Vagina (tissue), 2 donors: ENCODE data around the gene SEMA6A. TPM values are rescaled to one million over a fixed set of nuclear protein-coding genes. Genes with fewer than 3 reads are reported as not detected.

Experiments
- DNase-seq, 2 donors: peaks; one replicate each; pipeline ENCODE4 v3.0.0-alpha.2; 2017; ENCODE audit errors: extremely low spot score in 2 of 2
- H3K27ac ChIP-seq: fragments of 200-600 bp; sonication (generic); one replicate; pipeline ENCODE4 v1.5.1; 2019
- H3K27me3 ChIP-seq: fragments of 200-600 bp; sonication (generic); one replicate; pipeline ENCODE4 v1.5.1; 2019
- H3K36me3 ChIP-seq, 2 donors: fragments of 200-600 bp; sonication (generic); one replicate each; pipeline ENCODE4 v1.5.1; 2017 to 2019
- H3K4me1 ChIP-seq: fragments of 200-600 bp; sonication (generic); one replicate; pipeline ENCODE4 v1.5.1; 2019
- H3K4me3 ChIP-seq, 2 donors: fragments of 200-600 bp; sonication (generic); 1 replicate in 1 of 2; 2 replicates in 1 of 2; pipeline ENCODE4 v1.5.1; 2016 to 2019
- H3K9me3 ChIP-seq: fragments of 200-600 bp; sonication (generic); one replicate; pipeline ENCODE4 v1.5.1; 2019
- POLR2A ChIP-seq, 2 donors: fragments of 450-650 bp; IDR thresholded peaks; one replicate each; pipeline ENCODE4 v1.6.1; 2017; ENCODE audit warnings: antibody characterized with exemption in 2 of 2, mild to moderate bottlenecking in 2 of 2, moderate library complexity in 2 of 2
- POLR2AphosphoS5 ChIP-seq, 2 donors: sonication (generic); formaldehyde crosslinking; IDR thresholded peaks; one replicate each; pipeline ENCODE4 v1.9.0; 2017; ENCODE audit warnings: antibody characterized with exemption in 2 of 2, mild to moderate bottlenecking in 2 of 2, low read depth in 1 of 2; ENCODE audit not compliant: insufficient read depth in 1 of 2
- intact Hi-C: fragments of 100-400 bp; cut with DNase I; formaldehyde crosslinking; loops from one replicate; pipeline ENCODE4 v1.15.1; 2023
- total RNA-seq: library from RNA; depleted of rRNA; stranded (reverse); fragments of >200 nt; gene quantifications from one replicate; pipeline ENCODE4 v1.2.3, GENCODE V29; 2016
- TF ChIP-seq, protein P1 (sequence below), 3 experiments: fragments of 450-650 bp in 2 of 3; fragments of 200-600 bp in 1 of 3; sonication (generic) in 1 of 3; IDR thresholded peaks; one replicate each; pipeline ENCODE4 v1.5.1; 2017 to 2019; ENCODE audit warnings: antibody characterized with exemption in 3 of 3, mild to moderate bottlenecking in 2 of 3, moderate library complexity in 2 of 3

Gene SEMA6A
- total RNA-seq, 1 donor from 2014 or later = 28.7 TPM

DNA sequence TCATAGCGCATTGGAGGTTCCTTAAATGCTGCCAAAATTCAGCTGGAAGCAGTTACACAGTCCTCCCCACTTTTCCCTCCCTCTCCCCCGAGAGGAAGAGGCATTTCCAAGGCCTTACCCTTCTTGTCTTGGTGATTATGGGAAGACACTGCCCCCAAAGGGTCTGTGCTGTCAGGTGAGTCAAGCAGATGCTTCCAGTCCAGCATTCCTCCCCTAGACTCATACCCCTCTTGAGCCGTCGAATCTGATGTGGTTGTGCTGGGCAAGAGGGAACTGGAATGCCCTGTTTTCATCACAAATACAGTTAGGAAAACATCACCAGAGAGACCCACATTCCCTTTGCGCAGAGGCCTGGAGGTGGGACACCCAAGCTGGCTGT is 107.2 kb downstream of the SEMA6A start:
- Histone ChIP-seq H3K27me3 (no peaks in the 10 kb centered on the region), H3K4me3 (no peak overlapping the region), H3K9me3 (no peaks in the 10 kb centered on the region), H3K36me3 (peaks cover 0 to 14% of the 10 kb centered on the region in 2 donors), H3K27ac (no peak overlapping the region), H3K4me1 (no peaks in the 10 kb centered on the region)
- intact Hi-C loops = no loop called here
- no peak for TF ChIP-seq POLR2A (IDR thresholded peaks at IDR 0.05)
- DNase-seq = no peak

DNA sequence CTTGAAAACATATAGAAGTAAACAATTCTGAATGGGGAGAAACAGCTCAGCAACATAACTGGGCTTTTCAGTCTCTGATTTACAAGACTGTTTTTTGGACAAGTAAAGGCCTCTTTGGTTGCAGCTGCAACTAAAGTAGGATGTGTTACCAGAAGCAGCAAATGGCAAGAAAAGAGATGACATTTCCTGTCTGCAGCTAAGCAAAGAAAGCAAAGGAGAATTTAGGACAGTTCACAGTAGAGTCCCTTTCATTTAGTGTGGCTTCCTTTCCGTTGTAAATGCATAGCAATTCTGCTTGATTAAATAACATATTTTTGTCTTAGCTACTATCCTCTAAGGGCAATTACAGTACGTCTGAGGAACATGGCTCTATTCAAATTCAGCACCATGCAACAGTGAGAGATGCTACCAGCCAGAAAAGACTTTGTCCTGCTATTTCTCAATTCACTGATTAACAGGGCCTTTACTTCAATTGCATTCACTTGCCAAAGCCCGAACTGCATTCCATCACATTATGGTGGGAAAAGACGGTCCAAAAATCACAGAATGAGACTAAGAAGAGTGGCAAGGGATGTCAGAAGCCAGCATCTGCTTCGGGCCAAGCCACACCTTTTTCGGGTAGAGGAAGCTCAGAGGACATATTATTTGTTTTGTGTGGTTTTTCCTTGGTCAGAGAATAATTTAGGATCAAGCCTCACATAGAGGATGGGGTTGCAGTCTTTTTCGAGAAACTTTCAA is 107.7 kb downstream of the SEMA6A start:
- Histone ChIP-seq H3K4me3 (no peak overlapping the region), H3K9me3 (no peaks in the 10 kb centered on the region), H3K4me1 (no peaks in the 10 kb centered on the region), H3K36me3 (peaks cover 0 to 14% of the 10 kb centered on the region in 2 donors), H3K27me3 (no peaks in the 10 kb centered on the region), H3K27ac (no peak overlapping the region)
- TF ChIP-seq, protein P1, sequence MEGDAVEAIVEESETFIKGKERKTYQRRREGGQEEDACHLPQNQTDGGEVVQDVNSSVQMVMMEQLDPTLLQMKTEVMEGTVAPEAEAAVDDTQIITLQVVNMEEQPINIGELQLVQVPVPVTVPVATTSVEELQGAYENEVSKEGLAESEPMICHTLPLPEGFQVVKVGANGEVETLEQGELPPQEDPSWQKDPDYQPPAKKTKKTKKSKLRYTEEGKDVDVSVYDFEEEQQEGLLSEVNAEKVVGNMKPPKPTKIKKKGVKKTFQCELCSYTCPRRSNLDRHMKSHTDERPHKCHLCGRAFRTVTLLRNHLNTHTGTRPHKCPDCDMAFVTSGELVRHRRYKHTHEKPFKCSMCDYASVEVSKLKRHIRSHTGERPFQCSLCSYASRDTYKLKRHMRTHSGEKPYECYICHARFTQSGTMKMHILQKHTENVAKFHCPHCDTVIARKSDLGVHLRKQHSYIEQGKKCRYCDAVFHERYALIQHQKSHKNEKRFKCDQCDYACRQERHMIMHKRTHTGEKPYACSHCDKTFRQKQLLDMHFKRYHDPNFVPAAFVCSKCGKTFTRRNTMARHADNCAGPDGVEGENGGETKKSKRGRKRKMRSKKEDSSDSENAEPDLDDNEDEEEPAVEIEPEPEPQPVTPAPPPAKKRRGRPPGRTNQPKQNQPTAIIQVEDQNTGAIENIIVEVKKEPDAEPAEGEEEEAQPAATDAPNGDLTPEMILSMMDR (IDR thresholded peaks at IDR 0.05) = no peak
- TF ChIP-seq POLR2AphosphoS5 (IDR thresholded peaks at IDR 0.05; ENCODE audit: insufficient read depth in 1 of 2, low read depth in 1 of 2) (no peak), POLR2A (IDR thresholded peaks at IDR 0.05) (no peak)
- intact Hi-C loops = no loop called here
- DNase-seq = no peak

DNA sequence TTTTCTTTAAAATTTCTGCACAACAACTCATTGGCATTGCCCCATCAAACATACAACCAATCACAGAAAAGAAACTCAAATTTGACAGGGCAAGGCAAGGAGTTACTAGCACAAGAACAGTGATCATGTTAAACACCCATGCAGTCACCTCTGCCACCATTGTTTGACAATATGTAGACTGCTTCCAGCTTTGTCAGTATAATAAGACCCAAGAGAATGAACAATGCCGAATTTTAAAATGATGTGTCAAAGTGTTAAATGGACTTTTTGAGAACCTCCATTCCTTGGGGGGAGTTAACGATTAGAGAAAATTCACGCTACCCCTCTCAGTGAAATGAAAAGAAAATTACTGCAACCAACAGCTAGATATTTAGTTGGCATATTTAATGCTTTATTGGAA is 109.2 kb downstream of the SEMA6A start:
- Histone ChIP-seq H3K4me1 (no peaks in the 10 kb centered on the region), H3K27ac (no peak overlapping the region), H3K9me3 (no peaks in the 10 kb centered on the region), H3K36me3 (peaks cover 0 to 14% of the 10 kb centered on the region in 2 donors), H3K27me3 (no peaks in the 10 kb centered on the region), H3K4me3 (no peak overlapping the region)
- intact Hi-C loops = no loop called here
- TF ChIP-seq POLR2A (IDR thresholded peaks at IDR 0.05) = no peak
- TF ChIP-seq POLR2AphosphoS5 (IDR thresholded peaks at IDR 0.05; ENCODE audit: insufficient read depth in 1 of 2, low read depth in 1 of 2) = no peak
- TF ChIP-seq, protein P1 (IDR thresholded peaks at IDR 0.05) = no peak
- DNase-seq = no peak

DNA sequence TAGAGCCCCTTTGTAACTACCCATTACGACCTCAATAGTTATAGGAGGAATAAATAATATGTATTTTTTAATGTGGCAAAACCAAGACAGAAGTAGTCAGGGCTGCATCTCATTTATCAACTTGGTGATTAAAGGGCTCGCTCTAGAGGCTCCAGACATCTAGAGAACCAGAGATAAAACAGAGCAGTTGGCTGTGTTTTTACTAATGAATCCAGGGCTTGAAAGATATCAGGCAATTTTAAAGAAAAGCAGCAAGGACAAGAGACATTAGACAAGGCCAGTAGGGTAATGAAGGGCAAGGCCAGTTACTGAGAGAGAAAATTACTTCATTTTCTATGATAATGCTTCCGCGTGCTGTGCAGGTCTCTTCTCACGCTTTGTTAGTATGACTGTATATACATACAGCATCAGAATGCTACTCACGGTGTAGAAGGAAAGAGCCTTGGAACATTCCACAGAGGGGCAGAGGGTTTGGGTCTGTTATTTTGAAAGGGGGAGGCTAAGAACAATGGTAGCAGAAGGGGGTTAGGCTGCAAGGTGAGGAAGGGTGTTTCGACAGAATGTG is 110.4 kb downstream of the SEMA6A start:
- no peak for DNase-seq
- no peaks in the 10 kb centered on the region for H3K27me3 ChIP-seq
- intact Hi-C loops = no loop called here
- no peak overlapping the region for H3K4me3 ChIP-seq
- peaks cover 0 to 14% of the 10 kb centered on the region in 2 donors for H3K36me3 ChIP-seq
- no peaks in the 10 kb centered on the region for H3K9me3 ChIP-seq
- TF ChIP-seq POLR2AphosphoS5 (IDR thresholded peaks at IDR 0.05; ENCODE audit: insufficient read depth in 1 of 2, low read depth in 1 of 2) (no peak), POLR2A (IDR thresholded peaks at IDR 0.05) (no peak)
- TF ChIP-seq, protein P1 (IDR thresholded peaks at IDR 0.05) = no peak
- H3K27ac ChIP-seq = no peak overlapping the region
- H3K4me1 ChIP-seq = no peaks in the 10 kb centered on the region

DNA sequence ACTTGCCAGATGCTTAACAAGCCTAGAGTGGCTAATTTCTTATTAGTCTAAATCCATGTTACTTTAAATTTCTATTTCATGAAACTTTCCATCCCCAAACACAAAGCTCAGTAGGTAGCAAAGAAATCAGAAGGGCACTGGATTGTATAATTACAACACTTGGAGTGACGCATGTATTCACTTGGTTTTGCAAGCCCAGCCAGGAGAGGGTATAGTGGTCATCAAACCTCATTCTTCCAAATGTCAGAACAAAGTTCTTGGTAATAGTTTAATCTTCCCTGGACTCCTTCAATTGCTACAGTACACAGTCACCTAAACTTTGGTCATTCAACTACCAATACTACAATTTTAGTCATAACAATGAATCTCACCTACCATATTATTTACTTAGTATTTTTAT is 112.1 kb downstream of the SEMA6A start:
- Histone ChIP-seq H3K9me3 (no peaks in the 10 kb centered on the region), H3K27ac (no peak overlapping the region), H3K27me3 (no peaks in the 10 kb centered on the region), H3K4me1 (no peaks in the 10 kb centered on the region), H3K36me3 (peaks cover 0 to 14% of the 10 kb centered on the region in 2 donors), H3K4me3 (no peak overlapping the region)
- intact Hi-C loops = no loop called here
- DNase-seq = no peak
- TF ChIP-seq POLR2A (IDR thresholded peaks at IDR 0.05) (no peak), POLR2AphosphoS5 (IDR thresholded peaks at IDR 0.05; ENCODE audit: insufficient read depth in 1 of 2, low read depth in 1 of 2) (no peak)
- TF ChIP-seq, protein P1 (IDR thresholded peaks at IDR 0.05) = no peak
